Activated CD8-positive, alpha-beta memory T cell treated with anti-CD3 and anti-CD28 coated beads, Interleukin-2, amount 10 ng/mL, durations not matched to agents 7 days and 5 days (primary cell): ENCODE data around the gene TSBP1. TPM values are rescaled to one million over a fixed set of nuclear protein-coding genes. Genes with fewer than 3 reads are reported as not detected.
A peak's percentile ranks its signal among the peaks of the same experiment; 100 is the strongest.
"Not testable (repeated sequence)": the region's sequence is repeated elsewhere in the genome, so short reads cannot be mapped to it uniquely, and the experiment has no call there.

Experiments used
- ATAC-seq: fragments of 150-1000 bp; cut with Tn5 transposase; one replicate; pipeline ENCODE4 v1.10.0; 2021; ENCODE audit warnings: moderate library complexity
- CTCF ChIA-PET: fragments of 350-600 bp; sonication (Branson Sonifier 250); formaldehyde crosslinking; loops from one replicate; lab custom pipeline; 2021; ENCODE audit warnings: antibody characterized with exemption; lab: Charles Lee
- DNase-seq: peaks from one replicate; pipeline ENCODE4 v3.0.0-alpha.2; 2020
- H3K27ac Mint-ChIP-seq: one replicate; pipeline ENCODE4 v1.8.0; 2021; ENCODE audit warnings: mild to moderate bottlenecking, mixed read lengths
- H3K27me3 Mint-ChIP-seq: one replicate; pipeline ENCODE4 v1.8.0; 2021; ENCODE audit warnings: mixed read lengths
- H3K36me3 Mint-ChIP-seq: one replicate; pipeline ENCODE4 v1.8.0; 2021; ENCODE audit warnings: mild to moderate bottlenecking, mixed read lengths
- H3K4me1 Mint-ChIP-seq: one replicate; pipeline ENCODE4 v1.8.0; 2021; ENCODE audit warnings: mixed read lengths
- H3K4me3 Mint-ChIP-seq: one replicate; pipeline ENCODE4 v1.8.0; 2021; ENCODE audit warnings: mild to moderate bottlenecking, moderate library complexity, mixed read lengths
- H3K9me3 Mint-ChIP-seq: one replicate; pipeline ENCODE4 v1.8.0; 2022; ENCODE audit warnings: low read depth, mixed read lengths
- total RNA-seq, 2 experiments: library from RNA; stranded (reverse); gene quantifications; one replicate each; pipeline ENCODE4 v1.2.3, GENCODE V29; 2021

The TSBP1 gene
- total RNA-seq, 2 experiments from 2014 or later, result not detected

GRCh38 chr6:32367644-32368043 lies 4.1 kb downstream of the TSBP1 start:
- Mint-ChIP-seq H3K36me3 (no peaks in the 10 kb centered on the region), H3K27me3 (peaks cover 55% of the 10 kb centered on the region), H3K9me3 (no peaks in the 10 kb centered on the region), H3K4me1 (peaks cover 2% of the 10 kb centered on the region), H3K4me3 (no peak overlapping the region), H3K27ac (no peak overlapping the region)
- ATAC-seq, result no peak
- DNase-seq, result no peak
- CTCF ChIA-PET, result interaction anchor here (1.0 kb wide), 1 partner anchor 21 kb away, joined by 3 read pairs; no protein-coding TSS in a partner anchor

GRCh38 chr6:32359225-32359624 lies 12.5 kb downstream of the TSBP1 start:
- H3K4me1 Mint-ChIP-seq, H3K27ac Mint-ChIP-seq, H3K9me3 Mint-ChIP-seq, DNase-seq, ATAC-seq, H3K4me3 Mint-ChIP-seq, CTCF ChIA-PET, H3K36me3 Mint-ChIP-seq: not testable (repeated sequence)
- H3K27me3 Mint-ChIP-seq, result peaks cover 32% of the 10 kb centered on the region

- DNase-seq, H3K9me3 Mint-ChIP-seq, CTCF ChIA-PET, H3K27ac Mint-ChIP-seq, ATAC-seq, H3K36me3 Mint-ChIP-seq, H3K4me3 Mint-ChIP-seq, H3K4me1 Mint-ChIP-seq: not testable (repeated sequence)
- peaks cover 30% of the 10 kb centered on the region for H3K27me3 Mint-ChIP-seq
These were observed 13.2 kb downstream of the TSBP1 start for GRCh38 chr6:32358548-32358947.

- DNase-seq (no peak), ATAC-seq (no peak)
- Mint-ChIP-seq H3K4me3 (no peak overlapping the region), H3K9me3 (no peaks in the 10 kb centered on the region), H3K4me1 (no peaks in the 10 kb centered on the region), H3K27me3 (peaks cover 35% of the 10 kb centered on the region), H3K36me3 (no peaks in the 10 kb centered on the region), H3K27ac (no peak overlapping the region)
- CTCF ChIA-PET, result no interaction called here
These were observed 16.7 kb downstream of the TSBP1 start for GRCh38 chr6:32355018-32355417.

GRCh38 chr6:32353348-32353747 lies 18.4 kb downstream of the TSBP1 start:
- DNase-seq (no peak), ATAC-seq (no peak)
- Mint-ChIP-seq H3K36me3 (no peaks in the 10 kb centered on the region), H3K27me3 (peaks cover 46% of the 10 kb centered on the region), H3K4me1 (no peaks in the 10 kb centered on the region), H3K4me3 (no peak overlapping the region), H3K27ac (no peak overlapping the region), H3K9me3 (no peaks in the 10 kb centered on the region)
- CTCF ChIA-PET, result no interaction called here

GRCh38 chr6:32340242-32340641 lies 31.5 kb downstream of the TSBP1 start:
- Mint-ChIP-seq H3K4me1 (peaks cover 3% of the 10 kb centered on the region), H3K27me3 (peaks cover 48% of the 10 kb centered on the region), H3K4me3 (no peak overlapping the region), H3K9me3 (no peaks in the 10 kb centered on the region), H3K27ac (no peak overlapping the region), H3K36me3 (no peaks in the 10 kb centered on the region)
- DNase-seq, result no peak
- no peak for ATAC-seq
- CTCF ChIA-PET, result no interaction called here

GRCh38 chr6:32337186-32337805 lies 34.4 kb downstream of the TSBP1 start:
- Mint-ChIP-seq H3K4me3 (no peak overlapping the region), H3K27ac (no peak overlapping the region), H3K4me1 (no peaks in the 10 kb centered on the region), H3K27me3 (peaks cover 61% of the 10 kb centered on the region), H3K9me3 (no peaks in the 10 kb centered on the region), H3K36me3 (no peaks in the 10 kb centered on the region)
- CTCF ChIA-PET, result no interaction called here
- ATAC-seq (no peak), DNase-seq (no peak)

GRCh38 chr6:32332433-32332832 lies 39.3 kb downstream of the TSBP1 start:
- peaks cover 36% of the 10 kb centered on the region for H3K27me3 Mint-ChIP-seq
- CTCF ChIA-PET, result no interaction called here
- H3K9me3 Mint-ChIP-seq, result no peaks in the 10 kb centered on the region
- H3K4me3 Mint-ChIP-seq, result no peak overlapping the region
- no peaks in the 10 kb centered on the region for H3K4me1 Mint-ChIP-seq
- H3K27ac Mint-ChIP-seq, result no peak overlapping the region
- DNase-seq, result no peak
- ATAC-seq, result no peak
- no peaks in the 10 kb centered on the region for H3K36me3 Mint-ChIP-seq

GRCh38 chr6:32329141-32329540 lies 42.6 kb downstream of the TSBP1 start:
- H3K36me3 Mint-ChIP-seq, result no peaks in the 10 kb centered on the region
- H3K27me3 Mint-ChIP-seq, result peaks cover 28% of the 10 kb centered on the region
- peaks cover 21% of the 10 kb centered on the region for H3K4me1 Mint-ChIP-seq
- CTCF ChIA-PET, result no interaction called here
- H3K27ac Mint-ChIP-seq, result no peak overlapping the region
- no peaks in the 10 kb centered on the region for H3K9me3 Mint-ChIP-seq
- no peak for ATAC-seq
- no peak overlapping the region for H3K4me3 Mint-ChIP-seq
- no peak for DNase-seq

GRCh38 chr6:32327103-32327502 lies 44.6 kb downstream of the TSBP1 start:
- H3K4me1 Mint-ChIP-seq, result peaks cover 21% of the 10 kb centered on the region
- no peaks in the 10 kb centered on the region for H3K36me3 Mint-ChIP-seq
- ATAC-seq (peak; percentile 55), DNase-seq (no peak)
- CTCF ChIA-PET, result no interaction called here
- H3K4me3 Mint-ChIP-seq, result no peak overlapping the region
- no peaks in the 10 kb centered on the region for H3K9me3 Mint-ChIP-seq
- no peak overlapping the region for H3K27ac Mint-ChIP-seq
- peaks cover 28% of the 10 kb centered on the region for H3K27me3 Mint-ChIP-seq

- Mint-ChIP-seq H3K9me3 (no peaks in the 10 kb centered on the region), H3K4me1 (no peaks in the 10 kb centered on the region), H3K27ac (no peak overlapping the region), H3K36me3 (no peaks in the 10 kb centered on the region), H3K4me3 (no peak overlapping the region), H3K27me3 (peaks cover 66% of the 10 kb centered on the region)
- CTCF ChIA-PET, result no interaction called here
- DNase-seq (no peak), ATAC-seq (no peak)
These were observed 53.2 kb downstream of the TSBP1 start for GRCh38 chr6:32318501-32318900.

- peaks cover 62% of the 10 kb centered on the region for H3K27me3 Mint-ChIP-seq
- CTCF ChIA-PET, result no interaction called here
These were observed 54.2 kb downstream of the TSBP1 start for GRCh38 chr6:32317541-32317940.

GRCh38 chr6:32313964-32314363 lies 57.7 kb downstream of the TSBP1 start:
- Mint-ChIP-seq H3K9me3 (no peaks in the 10 kb centered on the region), H3K4me3 (no peak overlapping the region), H3K4me1 (no peaks in the 10 kb centered on the region), H3K27me3 (peaks cover 60% of the 10 kb centered on the region), H3K36me3 (no peaks in the 10 kb centered on the region), H3K27ac (no peak overlapping the region)
- CTCF ChIA-PET, result interaction anchor here (1.2 kb wide), 1 partner anchor 12 kb away, joined by 3 read pairs; no protein-coding TSS in a partner anchor
- ATAC-seq (no peak), DNase-seq (no peak)

More at GRCh38 chr6:32317541-32317940, 54.2 kb downstream of the TSBP1 start:
- no peaks in the 10 kb centered on the region for H3K4me1 Mint-ChIP-seq
- no peaks in the 10 kb centered on the region for H3K9me3 Mint-ChIP-seq
- no peaks in the 10 kb centered on the region for H3K36me3 Mint-ChIP-seq
- ATAC-seq (no peak), DNase-seq (no peak)
- no peak overlapping the region for H3K4me3 Mint-ChIP-seq
- H3K27ac Mint-ChIP-seq, result no peak overlapping the region

GRCh38 chr6:32298632-32299336 lies 72.9 kb downstream of the TSBP1 start:
- Mint-ChIP-seq H3K4me1 (no peaks in the 10 kb centered on the region), H3K36me3 (no peaks in the 10 kb centered on the region), H3K27me3 (peaks cover 50% of the 10 kb centered on the region), H3K4me3 (no peak overlapping the region), H3K9me3 (no peaks in the 10 kb centered on the region), H3K27ac (no peak overlapping the region)
- DNase-seq (no peak), ATAC-seq (no peak)
- CTCF ChIA-PET, result no interaction called here
